Trophoblast cell (in vitro differentiated cells and primary cell): ENCODE data around the gene IQSEC1.

Experiments used
- DNase-seq, 2 donors: peaks; one replicate each; pipeline ENCODE4 v3.0.0-alpha.2; 2016
- H2AFZ ChIP-seq: 2 replicates; pipeline ENCODE4 v1.6.1; 2013; ENCODE audit warnings: low read length, moderate library complexity, mild to moderate bottlenecking; ENCODE audit not compliant: insufficient read depth, poor library complexity
- H2AK5ac ChIP-seq: 2 replicates; pipeline ENCODE4 v1.6.1; 2013; ENCODE audit warnings: mild to moderate bottlenecking, low read length
- H2BK120ac ChIP-seq: 2 replicates; pipeline ENCODE4 v1.6.1; 2013; ENCODE audit warnings: low read length, mild to moderate bottlenecking, moderate library complexity; ENCODE audit not compliant: insufficient read depth, poor library complexity
- H2BK12ac ChIP-seq: 2 replicates; pipeline ENCODE4 v1.6.1; 2013; ENCODE audit warnings: mild to moderate bottlenecking, low read length, moderate library complexity
- H2BK5ac ChIP-seq: 2 replicates; pipeline ENCODE4 v1.6.1; 2013; ENCODE audit warnings: low read length, low read depth, moderate library complexity, mild to moderate bottlenecking; ENCODE audit not compliant: poor library complexity
- H3K14ac ChIP-seq: 2 replicates; pipeline ENCODE4 v1.6.1; 2013; ENCODE audit warnings: mild to moderate bottlenecking, low read length
- H3K18ac ChIP-seq: 2 replicates; pipeline ENCODE4 v1.6.1; 2013; ENCODE audit warnings: mild to moderate bottlenecking, low read length
- H3K23ac ChIP-seq: 2 replicates; pipeline ENCODE4 v1.6.1; 2013; ENCODE audit warnings: low read length
- H3K27ac ChIP-seq: 2 replicates; pipeline ENCODE4 v1.5.1; 2013; ENCODE audit warnings: low read depth, mild to moderate bottlenecking, inconsistent platforms, low read length, moderate library complexity
- H3K27me3 ChIP-seq: 2 replicates; pipeline ENCODE4 v1.6.1; 2013; ENCODE audit warnings: inconsistent platforms, mild to moderate bottlenecking, low read length, moderate library complexity; ENCODE audit not compliant: insufficient read depth
- H3K36me3 ChIP-seq, 2 experiments: 1 replicate in 1 of 2; 2 replicates in 1 of 2; pipeline ENCODE4 v1.6.1; 2013; ENCODE audit warnings: low read length in 2 of 2, mild to moderate bottlenecking in 2 of 2, moderate library complexity in 1 of 2; ENCODE audit not compliant: insufficient read depth in 2 of 2, control insufficient read depth in 1 of 2
- H3K4ac ChIP-seq: 2 replicates; pipeline ENCODE4 v1.6.1; 2013; ENCODE audit warnings: low read depth, mild to moderate bottlenecking, low read length, moderate library complexity
- H3K4me1 ChIP-seq, 2 experiments: 1 replicate in 1 of 2; 2 replicates in 1 of 2; pipeline ENCODE4 v1.6.1; 2013; ENCODE audit warnings: low read length in 2 of 2, mild to moderate bottlenecking in 2 of 2, moderate library complexity in 1 of 2; ENCODE audit not compliant: insufficient read depth in 2 of 2, control insufficient read depth in 1 of 2
- H3K4me2 ChIP-seq: 2 replicates; pipeline ENCODE4 v1.6.1; 2013; ENCODE audit warnings: inconsistent platforms, mild to moderate bottlenecking, low read length, moderate library complexity
- H3K4me3 ChIP-seq: 2 replicates; pipeline ENCODE4 v1.5.1; 2013; ENCODE audit warnings: mild to moderate bottlenecking, low read depth, low read length, inconsistent platforms
- H3K79me1 ChIP-seq: one replicate; pipeline ENCODE4 v1.6.1; 2013; ENCODE audit warnings: low read length
- H3K79me2 ChIP-seq: 2 replicates; pipeline ENCODE4 v1.6.1; 2013; ENCODE audit warnings: low read length, mild to moderate bottlenecking; ENCODE audit not compliant: control insufficient read depth, insufficient read depth, poor library complexity
- H3K9ac ChIP-seq: 2 replicates; pipeline ENCODE4 v1.6.1; 2013; ENCODE audit warnings: mild to moderate bottlenecking, low read length
- H3K9me3 ChIP-seq: 2 replicates; pipeline ENCODE4 v1.6.1; 2013; ENCODE audit warnings: low read depth, mild to moderate bottlenecking, control low read depth, inconsistent platforms, low read length; ENCODE audit not compliant: insufficient read depth
- H4K12ac ChIP-seq: 2 replicates; pipeline ENCODE4 v1.6.1; 2013; ENCODE audit warnings: low read depth, mild to moderate bottlenecking, low read length, moderate library complexity
- H4K8ac ChIP-seq: 2 replicates; pipeline ENCODE4 v1.6.1; 2013; ENCODE audit warnings: low read depth, mild to moderate bottlenecking, low read length, moderate library complexity
- H4K91ac ChIP-seq: one replicate; pipeline ENCODE4 v1.6.1; 2013; ENCODE audit warnings: low read depth, mild to moderate bottlenecking, low read length, moderate library complexity
- WGBS: extraction: QIAGEN DNeasy Blood & Tissue Kit; methylation state at CpG from one replicate; pipeline ENCODE4 v1.1.7; 2013; ENCODE audit warnings: missing lambda C conversion rate; ENCODE audit not compliant: insufficient read length, insufficient coverage; ENCODE audit errors: extremely low coverage; 5-methylcytosine and 5-hydroxymethylcytosine counted together

The IQSEC1 gene

GRCh38 chr3:13008155-13008995 lies 64.9 kb downstream of the IQSEC1 start:
- no peak overlapping the region for H3K23ac ChIP-seq
- no peak overlapping the region for H3K9ac ChIP-seq
- no peak overlapping the region for H2BK5ac ChIP-seq
- H3K18ac ChIP-seq: no peak overlapping the region
- H2AK5ac ChIP-seq: no peak overlapping the region
- no peak overlapping the region for H2BK120ac ChIP-seq
- peak overlapping the region; percentile 19 for H2BK12ac ChIP-seq
- peaks cover 10 to 13% of the 10 kb centered on the region in 2 experiments for H3K4me1 ChIP-seq
- no CpG with 5 or more reads among the region's 17 CpGs for WGBS
- H4K12ac ChIP-seq: no peak overlapping the region
- no peak for DNase-seq
- H3K79me2 ChIP-seq: no peaks in the 10 kb centered on the region
- H4K8ac ChIP-seq: no peak overlapping the region
- H3K9me3 ChIP-seq: no peaks in the 10 kb centered on the region
- H4K91ac ChIP-seq: no peak overlapping the region
- H3K4me2 ChIP-seq: no peak overlapping the region
- H3K4ac ChIP-seq: no peak overlapping the region
- no peaks in the 10 kb centered on the region for H3K27me3 ChIP-seq
- H3K36me3 ChIP-seq: no peaks in the 10 kb centered on the region
- no peak overlapping the region for H2AFZ ChIP-seq
- no peak overlapping the region for H3K27ac ChIP-seq
- H3K79me1 ChIP-seq: peaks cover 2% of the 10 kb centered on the region
- H3K4me3 ChIP-seq: no peak overlapping the region
- no peak overlapping the region for H3K14ac ChIP-seq

GRCh38 chr3:13007251-13007941 lies 65.8 kb downstream of the IQSEC1 start:
- peaks cover 2% of the 10 kb centered on the region for H3K79me1 ChIP-seq
- no peak overlapping the region for H2BK120ac ChIP-seq
- no peak overlapping the region for H2BK5ac ChIP-seq
- WGBS: no CpG with 5 or more reads among the region's 16 CpGs
- no peak for DNase-seq
- H3K18ac ChIP-seq: no peak overlapping the region
- H4K91ac ChIP-seq: peak overlapping the region; percentile 28
- no peak overlapping the region for H2BK12ac ChIP-seq
- H3K27me3 ChIP-seq: no peaks in the 10 kb centered on the region
- no peak overlapping the region for H3K4me3 ChIP-seq
- no peak overlapping the region for H4K12ac ChIP-seq
- H2AFZ ChIP-seq: peak overlapping the region; percentile 10
- H3K14ac ChIP-seq: no peak overlapping the region
- no peaks in the 10 kb centered on the region for H3K79me2 ChIP-seq
- no peak overlapping the region for H3K4me2 ChIP-seq
- no peak overlapping the region for H3K4ac ChIP-seq
- H3K4me1 ChIP-seq: peaks cover 10 to 13% of the 10 kb centered on the region in 2 experiments
- no peaks in the 10 kb centered on the region for H3K36me3 ChIP-seq
- H3K9ac ChIP-seq: no peak overlapping the region
- no peaks in the 10 kb centered on the region for H3K9me3 ChIP-seq
- H3K23ac ChIP-seq: no peak overlapping the region
- H2AK5ac ChIP-seq: peak overlapping the region; percentile 32
- no peak overlapping the region for H4K8ac ChIP-seq
- H3K27ac ChIP-seq: no peak overlapping the region

GRCh38 chr3:13006216-13006990 lies 66.8 kb downstream of the IQSEC1 start:
- Histone ChIP-seq H3K14ac (no peak overlapping the region), H3K9ac (no peak overlapping the region), H4K12ac (no peak overlapping the region), H2AK5ac (no peak overlapping the region), H3K27me3 (no peaks in the 10 kb centered on the region), H3K18ac (no peak overlapping the region), H3K23ac (no peak overlapping the region), H3K4ac (no peak overlapping the region), H3K4me1 (peaks cover 10 to 13% of the 10 kb centered on the region in 2 experiments), H2BK12ac (no peak overlapping the region), H2BK120ac (no peak overlapping the region), H3K36me3 (no peaks in the 10 kb centered on the region), H2BK5ac (no peak overlapping the region), H4K8ac (no peak overlapping the region), H3K27ac (no peak overlapping the region), H3K9me3 (no peaks in the 10 kb centered on the region), H2AFZ (no peak overlapping the region), H3K4me3 (no peak overlapping the region), H4K91ac (no peak overlapping the region), H3K4me2 (no peak overlapping the region), H3K79me2 (no peaks in the 10 kb centered on the region), H3K79me1 (peaks cover 2% of the 10 kb centered on the region)
- no CpG with 5 or more reads among the region's 17 CpGs for WGBS
- DNase-seq: no peak

- Histone ChIP-seq H3K27me3 (no peaks in the 10 kb centered on the region), H3K9ac (no peak overlapping the region), H4K91ac (no peak overlapping the region), H4K12ac (no peak overlapping the region), H3K9me3 (no peaks in the 10 kb centered on the region), H2BK5ac (no peak overlapping the region), H2BK120ac (no peak overlapping the region), H2AFZ (no peak overlapping the region), H2AK5ac (no peak overlapping the region), H3K4me2 (no peak overlapping the region), H2BK12ac (no peak overlapping the region), H3K23ac (no peak overlapping the region), H3K18ac (no peak overlapping the region), H4K8ac (no peak overlapping the region), H3K27ac (no peak overlapping the region), H3K36me3 (no peaks in the 10 kb centered on the region), H3K79me1 (peaks cover 2% of the 10 kb centered on the region), H3K4me1 (peaks cover 10 to 13% of the 10 kb centered on the region in 2 experiments), H3K4me3 (no peak overlapping the region), H3K4ac (no peak overlapping the region), H3K79me2 (no peaks in the 10 kb centered on the region), H3K14ac (no peak overlapping the region)
- no CpG with 5 or more reads among the region's 5 CpGs for WGBS
- DNase-seq: no peak
These were observed 67.9 kb downstream of the IQSEC1 start for GRCh38 chr3:13005301-13005700.
